ENCODE measurements around the gene TCF15.
A peak's percentile ranks its signal among the peaks of the same experiment; 100 is the strongest.
"Not testable (repeated sequence)": the region's sequence is repeated elsewhere in the genome, so short reads cannot be mapped to it uniquely, and the experiment has no call there.

The TCF15 gene

DNA sequence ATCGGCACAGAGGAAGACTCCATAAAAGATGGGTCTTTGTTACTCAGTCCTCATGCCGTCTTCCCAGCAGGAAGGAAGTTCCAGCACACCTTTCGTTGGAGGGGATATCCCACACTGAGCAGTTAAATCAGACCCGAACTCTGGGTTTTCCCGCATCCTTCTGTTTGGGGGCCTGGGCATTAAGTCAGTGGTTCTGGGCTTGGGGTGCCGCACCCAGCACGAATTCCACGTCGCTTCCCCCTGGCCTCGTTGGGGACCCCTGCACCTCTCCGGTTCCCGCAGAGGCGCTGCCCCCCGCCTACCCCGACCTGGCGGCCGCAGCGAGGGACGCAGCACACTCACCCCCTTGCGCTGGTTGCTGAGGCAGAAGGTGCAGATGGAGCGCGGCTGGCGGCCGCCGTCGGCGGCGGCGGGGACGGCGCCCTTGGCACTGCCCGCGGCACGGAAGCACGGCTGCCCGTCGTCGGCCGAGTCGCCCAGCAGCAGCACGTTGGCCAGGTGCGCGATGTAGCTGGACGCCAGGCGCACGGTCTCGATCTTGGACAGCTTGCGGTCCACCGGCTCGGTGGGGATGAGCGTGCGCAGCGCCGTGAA, 641 bp downstream of the TCF15 start:
- no peak for DNase-seq

DNA sequence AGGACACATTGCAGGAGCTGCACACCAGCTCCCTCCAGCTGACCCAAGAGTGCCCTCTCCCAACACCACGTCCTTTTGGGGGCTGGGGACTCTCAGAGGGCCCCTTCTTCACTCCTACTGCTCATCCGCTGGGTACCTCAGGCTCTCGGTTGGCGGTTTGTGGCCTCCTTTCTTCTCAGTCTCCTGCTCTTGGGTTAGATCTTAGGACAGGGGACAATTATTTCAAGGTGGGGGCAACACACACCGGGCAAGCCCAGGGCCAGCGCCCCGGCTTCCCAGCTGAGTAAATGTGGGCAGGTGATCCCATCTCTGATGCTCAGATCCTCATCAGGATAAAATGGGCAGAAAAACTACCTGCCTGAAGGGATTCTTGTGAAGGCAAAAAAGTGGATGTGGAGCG, 1.1 kb downstream of the TCF15 start:
- no peak for DNase-seq

- DNase-seq: no peak
Observed at GRCh38 chr20:607476-607875, 2.6 kb downstream of the TCF15 start.

DNA sequence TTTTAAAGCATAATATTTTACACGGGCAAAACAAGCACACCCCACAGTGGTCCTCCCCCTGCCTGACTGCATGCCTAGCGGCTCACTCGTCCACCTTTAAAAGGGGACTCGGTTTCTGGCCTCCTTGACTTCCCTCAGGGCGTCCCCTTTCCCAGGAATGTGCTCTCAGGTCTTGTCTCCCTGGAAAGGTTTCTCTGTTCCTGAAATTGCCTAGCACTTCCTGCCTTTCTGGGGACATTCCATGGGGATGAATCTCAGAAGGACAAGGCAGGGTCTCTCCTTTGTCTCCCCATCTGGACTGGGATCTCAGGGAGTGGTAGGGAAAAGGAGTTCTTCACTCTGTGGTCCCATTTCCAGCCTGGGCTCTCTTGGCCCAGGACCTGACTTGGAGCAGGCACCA, 4.9 kb downstream of the TCF15 start:
- no peak for DNase-seq

GRCh38 chr20:603116-603640, 6.9 kb downstream of the TCF15 start:
- DNase-seq: no peak

DNA sequence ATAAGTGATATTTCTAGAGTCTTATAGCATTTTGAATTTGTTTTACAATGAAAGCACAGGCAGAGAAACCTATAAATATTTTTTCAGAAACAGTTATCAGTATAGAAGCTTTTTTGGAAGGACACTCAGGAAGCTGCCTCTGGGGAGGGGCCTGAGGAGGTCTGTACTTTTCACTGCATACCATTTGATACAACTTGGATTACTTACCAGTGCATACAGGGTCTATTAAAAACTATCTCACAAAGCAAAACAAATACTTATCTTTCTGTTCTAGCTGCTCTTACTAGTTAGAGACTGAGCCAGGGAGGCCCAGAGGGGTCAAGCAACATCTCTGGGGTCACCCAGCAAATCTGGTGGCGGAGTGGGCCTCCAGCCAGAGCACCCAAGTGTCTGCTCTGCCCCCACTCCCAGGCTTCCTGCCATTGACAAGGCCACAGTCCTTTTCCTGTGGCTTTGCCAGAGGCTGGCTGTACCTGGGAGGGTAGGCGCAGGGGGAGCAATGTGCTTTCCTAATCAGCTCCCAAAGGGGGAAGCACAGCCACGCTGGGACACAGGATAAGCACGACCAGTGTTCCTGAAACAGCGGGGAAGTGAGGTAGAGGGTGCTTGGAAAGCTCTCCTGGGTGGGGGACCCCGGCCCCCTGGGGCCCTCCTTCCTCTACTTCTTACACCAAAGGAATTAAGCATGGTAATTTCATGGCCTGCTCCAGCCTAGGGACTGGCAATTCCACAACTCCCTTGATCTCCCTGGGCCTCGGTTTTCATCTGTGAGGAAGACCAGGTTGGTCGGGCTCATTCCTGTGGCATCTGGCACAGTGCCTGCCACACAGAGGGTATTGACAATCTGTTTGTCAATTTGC, 7.8 kb downstream of the TCF15 start:
- DNase-seq: no peak

GRCh38 chr20:600736-601135, 9.4 kb downstream of the TCF15 start:
- DNase-seq: no peak

DNA sequence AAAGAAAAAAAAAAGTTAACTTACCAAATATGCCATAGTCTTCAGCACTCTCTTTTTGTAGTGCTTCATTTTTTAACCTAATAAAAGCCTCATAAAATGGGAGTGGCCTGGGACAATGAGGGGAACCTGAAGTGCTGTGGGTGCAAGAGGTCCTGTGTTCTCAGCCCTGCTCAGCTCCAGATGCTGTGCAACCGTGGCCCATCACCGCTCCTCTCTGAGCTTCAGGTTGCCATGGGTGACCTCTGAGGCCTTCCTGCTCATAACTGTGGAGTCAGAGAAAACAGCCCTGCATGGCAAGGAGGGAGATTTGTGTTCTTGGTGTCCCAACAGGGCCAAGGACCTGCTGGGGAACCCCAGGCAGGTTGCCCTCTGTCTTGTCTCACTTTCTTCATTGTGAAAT, 10.0 kb downstream of the TCF15 start:
- no peak for DNase-seq

DNA sequence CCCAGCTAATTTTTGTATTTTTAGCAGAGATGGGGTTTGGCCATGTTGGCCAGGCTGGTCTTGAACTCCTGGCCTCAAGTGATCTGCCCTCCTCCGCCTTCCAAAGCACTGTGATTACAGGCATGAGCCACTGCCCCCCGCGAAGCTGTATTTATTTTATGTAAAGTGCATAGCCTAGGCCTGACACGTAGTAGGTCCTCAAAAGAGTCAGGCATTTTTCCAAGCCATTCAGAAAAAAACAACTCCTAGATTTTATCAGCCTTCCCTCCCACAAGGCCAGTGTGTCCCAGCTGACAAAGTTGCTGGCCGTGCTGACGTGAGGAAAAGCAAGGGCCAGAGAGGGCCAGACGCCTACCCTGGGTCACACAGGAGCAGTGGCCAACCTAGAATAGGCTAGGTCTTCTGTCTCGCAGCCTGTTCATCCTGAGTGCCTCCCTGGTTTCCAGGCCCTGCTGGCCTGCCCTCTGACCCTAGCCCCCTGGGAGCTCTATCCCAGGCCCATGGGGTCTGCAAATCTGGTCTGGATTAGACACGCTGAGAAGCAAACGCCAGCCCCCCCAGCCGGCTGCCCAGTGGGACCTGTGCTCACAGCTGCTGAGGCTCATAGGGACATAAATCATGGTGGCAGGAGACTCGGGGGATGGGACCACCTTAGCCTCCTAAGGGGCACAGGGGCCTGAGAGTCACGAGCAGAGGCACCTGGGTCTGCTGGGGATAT, 11.8 kb downstream of the TCF15 start:
- DNase-seq: no peak

DNA sequence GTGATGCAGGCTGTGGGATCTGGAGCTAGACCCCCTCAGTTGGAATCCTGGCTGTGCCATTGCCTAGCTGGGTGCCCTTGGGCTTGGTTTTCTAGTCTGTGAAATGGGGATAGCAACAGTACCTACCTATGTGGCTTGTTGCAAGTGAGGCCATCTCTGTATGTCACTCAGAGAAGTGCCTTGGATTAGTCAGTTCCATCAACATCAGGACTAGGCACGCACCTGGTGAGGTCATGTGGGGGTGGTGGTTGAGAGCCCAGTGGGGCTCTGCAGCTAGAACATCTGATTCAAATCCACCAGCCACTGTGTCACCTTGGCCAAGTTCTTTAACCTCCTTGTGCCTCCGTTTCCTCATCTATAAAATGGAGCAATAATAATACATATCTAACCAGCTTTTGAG, 12.5 kb downstream of the TCF15 start:
- DNase-seq: no peak

GRCh38 chr20:595330-596308, 14.5 kb downstream of the TCF15 start:
- DNase-seq: no peak

- no peak for DNase-seq
Observed at GRCh38 chr20:592506-592905, 17.6 kb downstream of the TCF15 start.

DNA sequence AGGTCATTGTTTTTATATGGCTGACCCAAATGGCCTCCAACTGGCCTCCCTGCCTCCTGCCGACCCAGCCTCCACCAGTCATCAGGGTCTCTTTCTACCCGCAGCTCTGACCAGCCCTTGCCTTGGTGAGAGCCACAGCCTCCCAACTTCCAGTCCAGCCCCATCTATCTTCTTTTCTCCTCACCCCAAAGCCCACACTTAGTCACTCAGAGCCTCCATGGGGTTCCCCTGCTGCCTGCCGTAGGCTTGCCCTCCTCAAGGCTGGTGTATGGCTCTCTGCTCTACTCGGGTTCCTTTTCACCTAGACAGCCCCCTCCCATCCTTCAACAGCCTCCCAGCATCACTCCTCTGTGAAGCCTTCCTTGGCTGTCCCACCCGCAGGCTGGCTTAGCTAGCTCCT, 18.2 kb downstream of the TCF15 start:
- no peak for DNase-seq

DNA sequence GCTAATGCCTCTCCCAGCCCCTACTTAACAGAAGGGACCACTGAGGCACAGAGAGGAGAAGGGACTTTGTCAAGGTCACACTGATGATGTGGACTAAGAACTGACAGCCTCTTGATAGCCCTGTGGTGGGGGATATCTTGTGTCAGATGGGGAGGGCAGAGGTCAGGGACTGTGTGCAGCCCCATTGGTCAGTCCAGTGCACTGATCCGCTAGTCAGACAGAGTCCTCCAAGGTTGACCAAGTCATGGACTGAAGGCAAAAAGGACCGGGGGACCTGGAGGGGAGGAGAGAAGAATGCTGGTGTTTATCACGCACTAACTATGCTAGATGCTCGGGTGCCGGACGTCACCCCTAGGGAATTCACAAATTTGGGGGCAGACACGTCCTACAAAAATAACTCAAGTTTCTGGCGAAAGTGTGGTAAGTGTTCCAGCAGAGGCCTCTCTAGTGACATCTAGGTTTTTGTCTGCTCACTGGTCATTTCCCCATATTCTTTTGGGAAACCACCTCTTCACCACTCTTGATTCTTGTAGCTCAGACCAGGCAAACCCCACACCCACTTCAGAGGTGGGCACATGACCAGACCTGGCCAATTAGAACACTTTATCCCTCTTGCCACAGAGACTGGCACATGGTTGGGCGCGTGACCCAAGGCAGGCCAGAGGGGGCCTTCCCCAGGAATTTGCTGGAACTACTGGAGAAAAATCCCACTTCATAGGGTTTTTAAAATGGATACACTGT, 21.0 kb downstream of the TCF15 start:
- peak; percentile 77 for DNase-seq

GRCh38 chr20:588476-588875, 21.6 kb downstream of the TCF15 start:
- no peak for DNase-seq

DNA sequence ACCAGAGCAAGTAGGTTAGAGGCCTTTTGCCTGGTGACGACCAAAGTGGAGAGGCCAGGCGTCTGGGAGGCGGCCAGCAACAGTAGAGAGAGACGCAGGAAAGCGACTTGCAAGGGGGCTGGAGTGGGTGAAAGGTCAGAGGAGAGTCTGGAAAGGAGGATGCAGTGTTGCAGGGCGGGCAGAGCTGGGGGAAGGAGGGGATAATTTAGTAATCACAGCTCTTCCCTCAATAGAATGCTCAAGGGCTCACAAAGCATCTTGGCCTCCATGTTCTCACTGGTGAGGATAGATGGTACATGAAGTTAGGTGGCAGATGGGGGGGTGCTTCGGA, 25.2 kb downstream of the TCF15 start:
- no peak for DNase-seq

DNA sequence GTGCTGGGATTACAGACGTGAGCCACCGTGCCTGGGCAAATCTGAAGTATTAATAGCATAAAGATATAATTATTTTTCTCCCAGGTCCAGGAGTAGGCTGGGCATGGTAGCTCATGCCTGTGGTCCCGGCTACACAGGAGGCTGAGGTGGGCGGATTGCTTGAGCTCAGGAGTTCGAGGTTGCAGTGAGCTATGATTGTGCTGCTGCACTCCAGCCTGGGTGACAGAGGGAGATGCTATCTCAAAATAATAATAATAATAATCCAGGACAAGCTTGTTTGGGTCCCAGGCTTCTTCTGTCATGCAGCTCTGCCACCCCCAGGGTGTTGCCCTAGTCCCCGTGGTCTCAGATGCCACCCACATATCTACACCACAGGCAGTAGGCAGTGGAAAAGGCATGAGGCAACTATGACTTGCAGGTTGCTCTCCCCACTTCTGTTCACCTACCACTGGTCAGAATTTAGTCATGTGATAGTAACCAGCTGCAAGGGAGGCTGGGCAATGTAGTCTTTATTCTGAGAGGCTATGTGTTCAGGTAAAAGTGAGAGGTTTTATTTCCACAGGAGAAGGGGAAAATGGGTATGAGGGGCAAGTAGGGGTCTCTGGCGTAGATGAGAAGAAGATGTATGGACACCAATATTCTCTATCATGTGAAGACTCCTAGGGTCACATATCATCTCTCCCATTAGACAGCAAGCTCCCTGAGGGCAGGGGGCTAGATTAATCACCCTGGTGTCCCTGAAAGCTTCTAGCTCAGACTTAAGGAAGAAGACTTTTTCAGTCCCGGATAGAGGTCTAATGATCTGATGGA, 25.7 kb downstream of the TCF15 start:
- DNase-seq: no peak

DNA sequence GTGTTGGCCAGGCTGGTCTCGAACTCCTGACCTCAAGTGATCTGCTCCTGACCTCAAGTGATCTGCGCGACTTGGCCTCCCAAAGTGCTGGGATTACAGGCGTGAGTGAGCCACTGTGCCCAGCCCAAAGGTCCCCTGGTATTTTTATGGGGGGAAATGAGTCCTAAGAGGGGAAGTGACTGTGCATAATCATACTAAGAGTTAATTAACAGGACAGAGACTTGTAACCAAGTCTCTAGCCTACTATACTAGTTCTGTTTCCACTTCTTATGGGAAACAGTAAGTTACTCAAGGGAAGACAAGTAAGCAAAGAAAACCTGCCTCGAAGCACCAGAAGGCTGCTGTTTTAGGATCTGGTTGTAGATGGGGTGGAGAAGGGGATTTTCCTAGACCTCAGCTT, 27.9 kb downstream of the TCF15 start:
- DNase-seq: no peak

GRCh38 chr20:578940-579690, 31.0 kb downstream of the TCF15 start:
- not testable (repeated sequence) for DNase-seq

GRCh38 chr20:577167-577791, 32.8 kb downstream of the TCF15 start:
- DNase-seq: no peak
